ENCODE results near the gene PPP1R36.
"Not testable (repeated sequence)": the region's sequence is repeated elsewhere in the genome, so short reads cannot be mapped to it uniquely, and the experiment has no call there.

Gene PPP1R36

GRCh38 chr14:64549791-64550620, at the start of gene PPP1R36:
Gene PPP1R36 (plus strand): TSS chr14:64549961. CDS start chr14:64549998, 37 bp downstream.
- peak; percentile 23 for DNase-seq

DNA sequence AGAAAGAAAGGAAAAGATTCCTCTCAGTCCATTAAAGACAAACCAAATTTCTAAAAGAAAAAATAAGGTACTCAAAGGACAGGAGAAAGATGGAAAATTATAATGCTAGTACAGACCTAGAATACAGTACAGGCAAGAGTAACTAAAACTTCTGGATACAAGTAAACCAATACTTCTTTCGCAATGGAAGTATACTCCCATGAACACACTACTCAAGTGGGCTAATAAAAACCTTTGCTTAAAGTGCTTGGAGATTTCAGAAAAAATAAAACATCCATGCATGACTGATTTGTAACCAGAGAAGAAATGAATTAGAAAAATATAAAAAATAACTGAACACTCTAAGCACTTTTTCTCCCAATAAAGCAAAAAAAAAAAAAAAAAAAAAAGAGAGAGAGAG, 49.7 kb upstream of the PPP1R36 start:
- no peak for DNase-seq

DNA sequence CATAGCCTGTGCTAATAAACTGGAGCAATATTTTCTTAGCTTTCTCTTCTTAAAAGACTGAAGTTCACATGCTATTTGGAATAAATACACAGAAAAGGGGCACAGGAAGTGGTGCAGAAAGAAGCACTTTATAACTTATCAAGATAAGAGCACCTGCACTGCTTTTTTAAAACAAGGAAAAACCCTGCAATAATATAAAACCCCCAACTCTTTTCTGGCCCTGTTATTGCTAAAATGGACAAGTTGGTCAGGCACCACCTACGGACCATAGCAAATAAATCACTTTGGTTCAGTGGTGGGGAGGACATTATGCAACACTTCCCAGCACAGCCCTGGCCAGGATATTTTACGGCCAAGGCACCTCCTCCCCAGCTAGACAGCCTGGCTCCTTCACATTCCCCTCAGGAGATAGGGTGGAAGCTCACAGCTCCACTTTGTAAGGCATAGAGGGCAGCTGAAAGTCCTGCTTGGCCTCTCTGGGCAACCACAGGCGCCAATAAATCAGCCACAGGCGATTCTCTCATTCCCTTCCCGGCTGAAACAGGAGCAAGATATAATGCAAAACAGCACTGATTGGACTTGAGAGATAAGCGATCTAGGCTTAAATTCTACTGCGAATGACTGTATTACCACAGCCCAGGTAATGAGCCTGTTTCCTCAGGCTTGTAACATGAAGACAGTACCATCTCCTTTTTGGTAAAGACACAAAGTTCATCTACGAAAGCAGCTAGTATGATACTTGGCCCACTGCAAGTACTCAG, 48.2 kb upstream of the PPP1R36 start:
- peak; percentile 89 for DNase-seq

DNA sequence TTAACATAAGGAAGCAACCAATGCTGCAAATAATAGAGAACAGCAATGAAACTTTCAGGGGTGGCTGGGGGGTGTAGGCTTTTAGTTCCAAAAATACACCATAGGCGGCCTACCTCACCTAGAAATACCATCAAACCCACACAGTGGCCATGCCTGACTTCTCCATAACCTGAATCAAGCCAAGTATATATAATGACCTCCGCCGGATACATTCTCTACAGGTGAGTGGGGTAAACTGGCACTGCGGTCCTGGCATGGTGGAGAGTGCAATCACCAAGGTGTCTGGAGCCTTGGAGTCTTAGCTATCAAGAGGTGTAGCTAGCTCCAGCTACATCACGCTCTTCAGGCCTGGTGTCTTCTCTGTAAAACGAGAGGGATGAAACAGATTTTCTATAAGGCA, 47.3 kb upstream of the PPP1R36 start:
- no peak for DNase-seq

DNA sequence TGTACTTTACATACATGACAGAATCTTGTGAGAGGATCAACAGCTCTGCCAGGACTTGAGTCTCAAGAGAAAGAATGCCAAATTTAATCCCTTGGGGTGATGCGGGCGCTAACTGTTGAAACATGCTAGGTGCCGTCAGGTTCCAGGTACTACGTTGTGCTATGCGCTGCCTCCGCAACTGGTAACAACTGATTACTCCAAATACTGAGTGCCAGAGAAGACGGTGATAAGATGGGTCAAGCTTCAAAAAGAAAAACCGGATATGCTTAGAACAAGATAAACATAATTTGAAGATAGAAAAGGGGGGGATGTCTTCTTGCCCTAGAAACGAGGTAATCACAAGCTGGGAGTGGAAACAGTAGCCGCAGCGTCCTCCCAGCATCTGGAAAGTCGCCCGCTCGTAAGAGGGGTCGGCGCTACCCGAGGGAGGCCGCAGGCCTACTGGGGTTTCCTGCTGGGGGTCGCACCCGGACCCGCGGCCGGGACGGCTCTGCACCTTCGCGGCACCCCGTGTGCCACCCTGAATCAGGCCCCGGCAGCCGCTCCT, 46.8 kb upstream of the PPP1R36 start:
- DNase-seq, result no peak

DNA sequence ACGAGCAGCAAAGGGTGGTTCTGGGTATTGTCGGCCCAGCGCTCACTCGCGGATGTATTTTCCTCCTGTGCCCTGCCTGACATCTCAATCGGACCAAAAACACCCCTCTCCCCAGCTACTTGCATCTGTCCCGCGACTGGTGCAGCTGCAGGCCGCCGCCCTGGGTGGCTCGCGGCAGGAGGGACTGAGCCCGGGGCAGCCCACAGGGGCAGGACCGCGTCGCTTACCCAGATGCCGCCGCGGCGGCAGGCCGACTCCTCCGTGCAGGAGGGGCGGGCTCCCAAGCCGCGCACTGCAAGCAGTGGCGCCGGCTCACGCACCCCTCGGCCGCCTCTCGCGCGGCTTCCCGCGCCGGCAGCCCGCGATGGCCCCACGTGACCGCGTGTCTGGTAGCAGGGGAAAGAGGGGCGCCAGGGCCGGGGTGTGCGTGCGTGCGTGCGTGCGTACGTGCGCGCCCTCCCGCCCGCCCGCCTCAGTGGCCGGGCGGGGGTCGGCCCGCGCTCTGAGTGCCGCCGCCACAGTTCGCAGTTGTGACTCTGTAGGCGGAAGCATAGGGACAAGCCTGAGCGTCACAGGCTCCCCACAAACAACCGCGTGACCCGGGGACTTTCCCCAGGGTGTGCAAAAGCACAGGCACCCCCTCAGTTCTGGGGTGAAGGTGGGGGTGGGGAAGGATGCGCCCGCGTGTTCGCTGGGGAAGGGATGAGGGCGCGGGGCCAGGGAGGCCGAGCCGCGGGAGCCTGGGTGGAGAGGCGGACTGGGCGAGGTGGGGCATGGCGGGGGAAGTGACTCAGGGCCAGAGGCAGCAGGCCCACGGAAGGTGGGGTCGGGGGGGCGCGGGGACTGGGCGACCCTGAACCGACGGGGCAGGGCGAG, 46.1 kb upstream of the PPP1R36 start, which contains the start of gene ZBTB25:
ZBTB25 (minus strand) TSS at position 405 of the 876 bp plus-strand sequence. CDS start 13,305 bp downstream, outside the sequence.
- peak; percentile 96 for DNase-seq

DNA sequence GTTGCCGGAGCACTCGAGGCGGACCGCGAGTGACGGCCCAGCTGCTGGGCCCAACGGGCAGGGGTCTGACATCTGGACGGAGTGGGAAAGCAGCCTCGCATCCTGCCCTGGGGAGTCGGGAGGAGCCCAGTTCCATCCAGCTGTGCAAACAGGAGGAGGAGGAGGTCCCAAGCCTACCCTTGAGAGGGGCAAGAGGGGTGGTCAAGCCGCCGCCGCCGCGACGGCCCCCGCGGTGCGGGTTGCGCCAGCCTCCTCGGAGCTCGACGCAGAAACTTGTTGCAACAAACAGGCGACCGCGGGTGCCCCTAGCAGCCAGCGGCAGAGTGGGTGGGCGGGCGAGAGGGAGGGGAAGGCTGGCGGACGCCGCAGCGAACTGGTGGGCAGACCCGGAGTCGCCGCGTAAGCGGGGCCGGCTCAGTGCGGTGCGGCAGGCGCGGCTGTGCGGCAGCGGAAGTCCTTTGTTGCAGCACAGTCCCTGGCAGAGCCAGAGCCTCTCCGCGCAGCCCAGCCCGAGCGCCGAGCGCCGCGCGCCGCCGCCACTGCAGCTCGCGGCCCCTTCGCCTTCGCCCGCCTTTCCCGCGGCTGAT, 45.4 kb upstream of the PPP1R36 start, which contains the start of gene ZBTB1:
ZBTB1 (plus strand) TSS at position 461 of the 587 bp plus-strand sequence. CDS start 16,735 bp downstream, outside the sequence.
- peak; percentile 87 for DNase-seq

DNA sequence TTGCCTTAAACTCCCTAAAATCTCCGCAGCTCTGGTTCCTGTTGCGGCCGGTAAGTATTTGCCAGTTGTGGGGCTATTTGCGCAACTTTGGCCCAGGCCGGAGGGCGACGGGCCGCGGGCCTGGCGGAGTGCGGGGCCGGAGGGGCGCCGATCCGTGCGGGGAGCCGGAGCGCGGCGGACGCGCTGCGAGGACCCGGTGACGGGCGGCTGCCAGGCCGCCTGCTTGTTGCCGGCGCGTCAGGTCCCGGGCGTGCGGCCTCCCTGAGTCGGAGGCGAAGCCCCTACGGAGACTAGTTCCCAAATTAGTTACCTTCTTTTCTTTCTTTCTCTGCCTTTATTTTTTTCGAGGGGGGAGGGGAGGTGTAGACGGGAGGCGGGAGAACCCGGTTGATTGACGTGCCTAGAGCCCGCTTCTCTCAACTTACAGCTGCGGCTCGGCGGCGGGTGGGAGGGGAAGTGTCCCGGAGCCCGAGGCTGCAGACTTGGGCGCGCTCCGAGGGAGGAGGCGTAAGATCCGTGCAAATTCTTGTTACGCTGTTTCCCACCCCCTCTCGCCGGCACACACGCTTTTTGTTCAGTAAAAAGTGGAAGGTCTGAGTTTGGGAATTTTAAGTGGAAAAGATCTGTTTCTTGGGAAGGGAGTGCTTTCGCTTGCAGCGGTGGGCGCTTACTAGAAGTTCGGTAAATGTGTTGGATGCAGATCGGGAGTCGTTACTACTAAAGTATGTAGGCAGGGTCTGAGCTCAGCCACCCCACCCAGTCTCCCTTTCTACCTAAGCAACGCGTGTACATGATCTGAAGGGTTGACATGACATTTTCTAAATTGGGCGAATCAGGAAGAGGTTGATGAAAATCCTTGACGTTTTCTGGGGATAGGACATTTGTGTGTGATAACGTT, 44.6 kb upstream of the PPP1R36 start:
- peak; percentile 90 for DNase-seq

- no peak for DNase-seq
Observed at GRCh38 chr14:64506721-64507120, 43.0 kb upstream of the PPP1R36 start.

GRCh38 chr14:64507376-64508156, 42.2 kb upstream of the PPP1R36 start:
- no peak for DNase-seq

DNA sequence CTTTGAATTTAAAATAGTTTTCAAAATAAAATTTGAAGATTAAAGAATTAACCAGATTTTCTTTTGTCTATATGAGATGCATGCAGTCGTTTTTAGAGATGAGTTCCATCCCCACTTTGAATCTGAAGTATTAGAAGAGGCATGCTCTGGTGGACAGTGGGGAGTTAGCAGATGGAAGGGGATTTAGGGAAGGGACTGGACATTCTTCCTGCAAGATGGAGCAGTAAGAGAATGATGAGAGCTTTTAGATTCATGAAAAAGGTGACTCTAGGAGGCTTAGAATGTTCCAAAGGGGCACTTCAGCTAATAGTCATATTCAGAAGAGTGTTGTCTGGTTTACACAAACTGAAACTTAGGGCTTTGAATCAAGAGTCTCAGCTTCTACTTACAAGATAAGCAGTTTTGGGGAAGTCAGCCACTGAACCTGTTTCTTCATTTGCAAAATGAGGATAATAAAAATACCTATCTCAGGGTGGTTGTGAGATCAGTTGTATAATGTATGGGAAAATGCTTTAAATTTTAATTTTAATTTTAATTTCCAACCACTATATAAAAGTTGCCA, 41.5 kb upstream of the PPP1R36 start:
- no peak for DNase-seq

DNA sequence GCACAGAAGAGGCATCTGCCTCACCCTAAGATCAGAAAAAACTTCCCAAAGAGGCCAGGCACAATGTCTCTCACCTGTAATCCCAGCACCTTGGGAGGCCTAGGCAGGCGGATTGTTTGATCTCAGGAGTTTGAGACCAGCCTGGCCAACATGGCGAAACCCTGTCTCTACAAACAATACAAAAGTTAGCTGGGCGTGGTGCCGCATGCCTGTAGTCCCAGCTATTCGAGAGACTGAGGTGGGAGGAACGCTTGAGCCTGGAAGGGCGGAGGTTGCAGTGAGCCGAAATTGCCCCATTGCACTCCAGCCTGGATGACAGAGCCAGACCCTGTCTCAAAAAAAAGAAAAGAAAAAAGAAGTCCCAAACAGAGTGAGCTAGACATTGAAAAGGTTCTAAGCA, 40.7 kb upstream of the PPP1R36 start:
- no peak for DNase-seq

DNA sequence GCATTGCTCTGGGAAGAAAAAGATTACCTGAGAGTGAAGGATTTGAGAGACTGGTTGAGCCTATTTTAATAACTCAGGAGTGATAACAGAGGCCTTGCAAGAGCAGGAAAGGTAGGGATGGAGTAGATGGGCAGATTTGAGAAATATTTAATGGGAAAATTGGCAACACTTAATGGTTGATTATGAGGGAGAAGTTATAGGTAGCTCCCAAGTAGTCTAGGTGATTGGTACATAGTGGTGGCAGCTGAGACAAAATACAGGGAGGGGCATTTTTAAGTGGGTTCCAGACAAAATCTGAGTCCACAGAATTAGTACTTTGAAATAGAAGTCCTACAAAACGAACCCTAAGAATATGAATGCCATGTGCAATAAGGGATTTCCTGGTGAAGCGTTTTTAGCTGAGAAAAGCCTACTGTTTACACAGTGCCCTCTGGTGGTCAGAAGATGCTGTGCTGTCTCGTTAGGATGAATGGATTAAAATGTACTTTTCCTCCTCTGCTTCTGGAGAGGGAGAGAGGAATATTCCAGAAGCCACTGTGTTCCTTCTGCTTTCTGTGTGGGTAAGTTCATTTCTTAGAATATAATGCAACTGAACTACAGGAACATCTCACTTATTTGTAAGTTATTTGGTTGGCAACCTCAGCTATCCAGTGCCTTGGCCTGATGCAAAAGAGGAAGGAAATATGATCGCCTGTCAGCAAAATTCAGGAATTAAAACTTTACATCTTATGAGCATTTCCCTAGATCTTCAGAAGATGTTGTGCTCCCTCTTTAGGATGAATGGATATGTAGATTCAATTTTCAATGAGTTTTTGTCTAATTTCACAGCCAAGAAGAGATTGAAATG, 38.7 kb upstream of the PPP1R36 start:
- peak; percentile 75 for DNase-seq

DNA sequence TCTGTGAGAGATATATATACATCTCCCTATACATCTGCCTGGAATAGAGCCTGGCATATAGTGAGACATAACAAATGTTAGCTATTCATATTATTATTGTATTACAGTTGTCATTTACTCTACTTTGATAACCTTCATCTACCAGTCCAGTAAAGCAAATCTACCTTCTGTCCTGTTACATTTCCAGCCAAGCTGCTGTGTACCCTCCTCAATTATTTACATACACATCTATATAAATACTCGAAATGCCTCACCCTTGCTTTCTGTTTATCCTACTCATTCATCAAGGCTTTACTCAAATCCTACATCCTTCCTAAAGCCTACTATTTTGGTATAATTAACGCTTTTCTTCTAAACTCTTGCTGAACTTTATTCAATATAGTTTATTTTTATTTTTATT, 36.5 kb upstream of the PPP1R36 start:
- no peak for DNase-seq

DNA sequence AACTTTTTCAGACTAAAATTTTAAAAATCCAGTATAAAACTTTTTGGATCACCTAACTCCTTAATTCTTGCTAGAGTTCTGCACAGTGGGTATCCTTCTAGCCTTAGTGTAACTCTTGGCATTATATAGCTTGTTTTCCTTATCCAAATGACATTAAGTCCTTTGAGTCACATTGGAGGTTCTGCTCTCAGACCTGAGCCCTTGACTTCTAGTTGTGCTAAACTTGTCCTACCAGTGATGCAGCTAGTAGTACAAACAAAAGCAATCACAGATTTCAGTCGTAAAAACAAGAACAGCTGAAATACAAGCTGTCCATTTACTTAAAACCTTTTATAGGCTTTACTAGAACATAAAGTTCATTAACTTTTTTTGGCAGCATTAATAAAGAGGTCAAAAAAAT, 34.7 kb upstream of the PPP1R36 start:
- no peak for DNase-seq

DNA sequence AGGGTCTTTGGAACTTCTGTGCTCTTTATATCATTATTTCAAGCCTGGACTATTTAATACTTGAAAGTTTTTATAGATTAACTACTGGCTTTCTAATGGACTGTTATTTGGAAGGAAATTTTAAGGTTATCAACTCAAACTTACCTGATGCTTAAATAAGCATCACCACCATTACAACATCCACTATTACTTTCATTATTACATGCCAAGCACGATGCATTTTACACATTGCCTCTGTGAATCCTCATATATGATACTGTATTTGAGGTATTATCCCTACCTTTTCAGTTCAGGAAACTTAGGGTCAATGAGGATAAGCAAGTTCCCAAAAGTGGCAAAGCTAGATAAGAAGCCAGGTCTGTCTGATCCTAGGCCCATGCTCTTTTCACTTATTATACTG, 32.8 kb upstream of the PPP1R36 start:
- no peak for DNase-seq

DNA sequence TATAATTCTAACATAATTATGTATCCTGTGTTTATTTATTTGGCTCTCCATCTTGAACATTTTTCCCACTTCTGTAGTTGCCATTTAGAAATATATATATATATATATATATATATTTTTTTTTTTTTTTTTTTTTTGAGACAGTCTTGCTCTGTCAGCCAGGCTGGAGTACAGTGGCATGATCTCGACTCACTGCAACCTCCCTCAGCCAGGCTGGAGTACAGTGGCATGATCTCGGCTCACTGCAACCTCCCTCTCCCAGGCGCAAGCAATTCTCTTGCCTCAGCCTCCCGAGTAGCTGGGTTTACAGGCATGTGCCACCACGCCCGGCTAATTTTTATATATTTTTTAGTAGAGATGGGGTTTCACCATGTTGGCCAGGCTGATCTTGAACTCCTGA, 32.1 kb upstream of the PPP1R36 start:
- not testable (repeated sequence) for DNase-seq

DNA sequence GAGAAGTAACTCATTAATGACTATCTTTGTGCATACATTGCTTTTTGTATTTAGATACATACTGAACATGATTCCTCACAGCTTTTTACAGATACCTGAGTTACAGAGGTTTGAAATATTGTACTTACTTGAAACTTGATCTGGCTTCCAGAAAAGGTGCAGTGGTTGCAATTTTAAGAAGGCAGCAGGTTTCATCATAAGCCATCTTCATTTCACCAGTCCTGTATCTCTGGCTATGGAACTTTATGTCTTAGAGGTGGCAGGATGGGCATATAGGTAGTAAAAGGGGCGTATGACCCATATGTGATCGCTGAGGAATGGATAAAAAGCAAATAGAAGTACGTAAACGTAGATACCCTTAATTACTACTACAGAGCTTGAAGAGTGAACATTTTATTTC, 31.5 kb upstream of the PPP1R36 start:
- DNase-seq, result no peak

- DNase-seq, result no peak
Observed at GRCh38 chr14:64520699-64521098, 29.1 kb upstream of the PPP1R36 start.

Data from EL (cell line).